ENCODE measurements around the gene POTEM.
"Not testable (repeated sequence)": the region's sequence is repeated elsewhere in the genome, so short reads cannot be mapped to it uniquely, and the experiment has no call there.

Gene POTEM

DNA sequence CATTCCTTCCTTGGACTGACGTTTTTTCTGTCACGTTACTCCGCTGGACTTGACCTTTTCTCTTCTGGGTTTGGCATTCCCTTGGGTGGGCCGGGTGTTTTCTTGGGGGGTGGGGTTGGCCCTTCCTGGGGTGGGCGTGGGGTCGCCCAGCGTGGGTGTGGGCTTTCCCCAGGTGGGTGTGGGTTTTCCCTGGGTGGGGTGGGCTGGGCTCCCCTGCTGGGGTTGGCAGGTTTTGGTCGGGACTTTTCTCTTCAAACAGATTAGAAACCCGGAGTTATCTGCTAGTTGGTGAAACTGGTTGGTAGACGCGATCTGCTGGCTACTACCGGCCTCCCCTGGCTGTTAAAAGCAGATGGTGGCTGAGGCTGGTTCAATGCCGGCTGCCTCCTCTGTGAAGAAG lies at the start of gene POTEM:
Gene POTEM, plus strand, starts transcription at position 301 of the 400 bp plus-strand sequence. Its CDS starts 52 bp downstream, at position 353.
- not testable (repeated sequence) for DNase-seq (ENCODE audit: low read depth, low spot score)

DNA sequence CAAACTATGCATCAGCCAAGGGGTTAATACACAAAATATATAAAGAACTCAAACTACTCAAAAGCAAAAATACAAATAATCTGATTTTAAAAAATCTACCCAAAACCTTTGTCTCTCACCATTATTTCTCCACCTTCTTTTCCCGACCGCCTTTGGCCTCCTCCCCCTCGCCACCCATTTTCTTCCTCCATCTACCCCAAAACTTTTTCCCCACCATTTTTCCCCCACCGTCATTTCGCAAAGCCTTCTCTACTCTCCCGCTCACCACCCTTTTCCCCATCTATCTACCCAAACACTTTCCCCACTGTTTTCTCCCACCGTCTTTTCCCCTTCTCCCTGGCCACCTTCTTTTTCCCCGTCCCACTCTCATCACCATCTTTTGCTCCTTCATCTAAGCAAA lies 48.9 kb upstream of the POTEM start:
- not testable (repeated sequence) for DNase-seq (ENCODE audit: low read depth, low spot score)

DNA sequence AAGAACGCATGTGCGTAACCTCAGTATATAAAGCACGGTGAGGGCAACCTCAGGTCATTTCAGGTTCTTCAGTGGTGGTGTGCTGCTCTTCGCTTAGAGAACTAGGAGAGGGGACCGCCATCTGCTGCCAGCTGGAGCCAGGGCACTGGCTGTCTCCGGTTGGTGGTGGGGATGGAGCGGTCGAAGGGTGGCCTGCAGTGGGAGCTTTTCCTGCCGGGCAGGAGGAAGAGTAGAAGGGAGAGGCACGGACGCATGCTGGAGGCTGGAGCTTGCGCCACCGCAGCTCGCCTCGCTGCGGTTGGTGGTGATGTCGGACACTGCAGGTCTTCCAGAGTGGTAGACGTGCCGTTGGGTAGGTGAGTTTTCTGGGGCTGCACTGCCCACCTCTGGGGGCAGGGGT lies 47.2 kb upstream of the POTEM start:
- DNase-seq (ENCODE audit: low read depth, low spot score): not testable (repeated sequence)

DNA sequence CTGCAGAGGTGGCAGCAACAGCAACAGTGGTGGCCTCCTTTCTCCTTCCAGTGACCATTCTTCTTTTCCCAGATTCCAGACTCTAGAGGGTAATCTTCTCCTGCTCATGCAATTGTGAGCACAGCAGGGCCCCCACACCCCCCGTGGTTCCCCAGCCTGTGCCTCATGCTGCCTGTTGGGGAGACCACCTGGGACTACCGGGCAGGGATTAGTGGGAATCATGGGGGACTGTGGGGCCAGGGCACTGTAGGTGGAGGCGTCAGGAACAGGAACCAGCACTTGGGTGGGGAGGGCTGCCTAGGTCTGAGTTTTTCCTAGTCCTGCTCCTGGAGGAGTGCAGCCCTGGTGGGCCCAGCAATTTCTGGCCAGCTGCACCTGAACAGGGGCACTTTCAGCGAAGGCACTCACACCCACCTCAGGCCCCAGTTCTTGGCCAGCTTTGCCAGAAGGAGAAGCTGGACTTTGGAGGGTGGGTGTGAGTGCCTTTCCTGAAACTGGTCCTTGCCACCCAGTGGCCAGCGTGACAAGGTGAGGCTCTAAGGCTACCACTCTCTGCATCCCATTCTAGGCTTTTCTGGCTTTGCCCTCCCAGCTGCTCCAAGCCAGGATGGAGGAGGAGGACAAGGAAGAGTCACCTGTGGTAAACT lies 46.1 kb upstream of the POTEM start:
- not testable (repeated sequence) for DNase-seq (ENCODE audit: low read depth, low spot score)

DNA sequence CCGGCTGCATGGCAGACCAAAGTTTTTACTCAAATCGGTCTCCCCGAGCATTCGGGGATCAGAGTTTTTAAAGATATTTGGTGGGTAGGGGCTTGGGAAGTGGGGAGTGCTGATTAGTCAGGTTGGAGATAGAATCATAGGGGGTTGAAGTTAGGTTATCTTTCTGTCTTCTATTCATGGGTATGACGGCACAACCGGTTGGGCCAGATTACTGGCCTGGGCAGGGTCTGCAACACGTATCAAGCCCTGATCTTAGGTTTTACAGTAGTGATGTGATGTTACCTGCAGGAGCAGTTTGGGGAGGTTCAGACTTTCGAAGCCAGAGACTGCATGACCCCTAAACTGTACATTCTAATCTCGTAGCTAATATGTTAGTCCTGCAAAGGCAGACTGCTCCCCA lies 30.4 kb upstream of the POTEM start:
- not testable (repeated sequence) for DNase-seq (ENCODE audit: low read depth, low spot score)

DNA sequence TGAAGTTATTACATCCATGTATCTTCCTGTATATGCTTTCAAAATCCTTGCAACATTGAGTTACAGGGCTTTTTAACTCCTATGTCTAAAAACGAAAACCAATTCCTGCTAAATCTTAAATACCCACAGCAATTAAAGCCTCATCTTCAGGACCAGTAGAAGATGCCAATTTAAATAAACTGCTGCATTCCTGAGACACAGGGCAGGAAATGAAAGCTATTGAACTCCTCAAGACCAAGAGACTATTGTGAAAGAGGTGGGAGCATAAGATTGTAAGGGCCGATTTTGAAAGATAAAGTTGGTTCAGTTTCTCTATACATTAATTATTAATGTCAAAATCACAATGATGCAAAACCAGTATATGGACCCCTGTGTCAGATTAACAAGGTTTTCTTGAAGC lies 28.5 kb upstream of the POTEM start:
- not testable (repeated sequence) for DNase-seq (ENCODE audit: low read depth, low spot score)

DNA sequence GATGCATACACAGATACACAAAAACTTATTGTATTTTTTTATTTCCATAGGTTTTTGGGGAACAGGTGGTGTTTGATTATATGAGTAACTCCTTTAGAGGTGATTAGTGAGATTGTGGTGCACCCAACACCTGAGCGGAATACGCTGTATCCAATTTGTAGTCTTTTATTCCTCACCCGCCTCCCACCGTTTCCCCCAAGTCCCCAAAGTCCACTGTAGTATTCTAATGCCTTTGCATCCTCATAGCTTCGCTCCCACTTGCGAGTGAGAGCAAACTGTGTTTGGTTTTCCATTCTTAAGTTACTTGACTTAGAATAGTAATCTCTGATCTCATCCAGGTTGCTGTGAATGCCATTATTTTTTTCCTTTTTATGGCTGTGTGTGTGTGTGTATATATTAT lies 17.3 kb upstream of the POTEM start:
- DNase-seq (ENCODE audit: low read depth, low spot score): not testable (repeated sequence)

DNA sequence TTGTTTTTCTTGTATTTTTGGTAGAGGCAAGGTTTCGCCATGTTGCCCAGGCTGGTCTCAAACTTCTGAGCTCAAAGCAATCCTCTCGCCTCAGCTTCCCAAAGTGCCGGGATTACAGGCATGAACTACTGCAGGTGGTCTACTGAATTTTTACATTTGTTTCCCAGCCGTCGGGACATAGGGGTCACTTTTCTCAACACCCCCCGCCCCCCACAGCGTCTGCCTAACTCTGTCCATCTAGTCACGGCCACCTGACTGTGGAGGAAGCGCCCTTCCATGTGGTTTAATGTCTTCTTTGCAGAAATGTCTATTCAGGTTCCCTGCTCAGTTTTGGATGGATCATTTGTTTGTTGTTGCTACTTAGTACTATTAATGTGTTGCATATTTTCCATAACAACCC lies 14.1 kb upstream of the POTEM start:
- DNase-seq (ENCODE audit: low read depth, low spot score): not testable (repeated sequence)

DNA sequence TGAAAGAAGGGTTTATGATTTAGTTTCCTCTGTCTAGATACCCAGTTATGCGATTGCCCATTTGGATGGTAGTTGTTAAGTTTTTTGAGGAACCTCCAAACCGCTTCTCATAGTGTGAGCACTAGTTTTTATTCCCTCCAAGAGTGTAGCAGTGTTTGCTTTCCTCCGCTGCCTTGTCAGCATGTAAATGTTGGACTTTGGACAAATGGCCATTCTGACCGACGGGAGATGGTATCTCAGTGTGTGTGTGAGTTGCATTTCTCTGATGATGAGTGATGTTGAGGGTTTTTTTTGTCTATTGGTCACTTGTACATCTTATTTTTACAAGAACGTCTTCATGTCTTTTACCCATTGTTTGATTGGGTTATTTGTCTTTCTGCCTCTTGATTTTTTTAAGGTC lies 11.4 kb upstream of the POTEM start:
- DNase-seq (ENCODE audit: low read depth, low spot score): not testable (repeated sequence)

DNA sequence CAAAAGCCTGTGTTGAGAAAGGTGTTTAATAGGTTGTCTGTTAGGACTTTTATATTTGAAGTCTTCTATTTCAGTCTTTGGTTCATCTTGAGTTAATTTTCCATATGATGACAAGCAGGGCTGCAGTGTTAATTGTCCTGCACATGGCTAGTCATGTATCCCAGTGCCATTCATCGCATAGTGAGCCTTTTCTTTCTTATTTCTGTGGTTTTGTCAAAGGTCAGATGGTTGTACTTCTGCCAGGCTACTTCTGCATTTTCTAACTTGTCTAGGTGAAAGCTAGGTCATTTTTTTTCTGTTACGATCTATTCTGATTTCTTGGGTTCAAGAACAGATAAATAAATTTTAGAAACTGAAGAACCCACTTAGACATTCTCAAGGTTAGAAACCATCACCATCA lies 5.7 kb upstream of the POTEM start:
- not testable (repeated sequence) for DNase-seq (ENCODE audit: low read depth, low spot score)

DNA sequence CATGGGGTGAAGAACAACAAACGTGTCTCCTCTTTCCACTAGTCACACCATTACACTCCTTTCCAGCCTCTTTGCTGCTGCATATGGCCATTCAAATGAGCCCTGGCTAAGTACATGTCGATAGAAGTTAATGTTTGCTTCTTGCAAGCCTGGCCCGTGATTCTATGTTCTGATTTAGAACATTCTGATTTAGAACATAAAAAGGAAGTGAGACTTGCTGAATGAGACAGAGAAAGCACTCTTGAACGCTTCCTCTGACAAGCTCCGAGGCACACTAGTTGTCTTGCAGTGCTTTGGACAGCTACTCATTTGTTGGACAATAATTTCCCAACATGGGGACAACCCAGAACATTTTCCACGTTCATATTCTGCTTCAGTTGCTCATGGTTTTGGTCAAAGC lies 5.1 kb upstream of the POTEM start:
- DNase-seq (ENCODE audit: low read depth, low spot score): not testable (repeated sequence)

DNA sequence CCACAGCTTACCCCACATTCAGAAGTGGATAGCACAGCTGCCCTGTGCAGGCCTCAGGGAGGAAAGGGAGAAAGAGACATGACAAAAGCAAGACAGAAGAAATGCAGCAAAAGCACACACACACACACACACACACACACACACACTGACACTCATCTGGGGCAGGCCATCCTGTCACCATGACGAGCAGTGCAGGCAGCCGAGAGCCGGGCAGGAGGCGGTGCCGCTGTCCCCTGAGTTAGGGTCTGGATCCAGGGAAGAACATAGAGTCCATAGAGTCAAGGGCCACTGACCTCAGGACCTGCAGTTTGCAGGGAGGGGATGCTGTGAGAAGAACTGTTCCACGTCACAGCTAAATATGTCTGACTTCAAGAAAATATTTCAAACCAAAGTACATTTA lies 4.0 kb upstream of the POTEM start:
- DNase-seq (ENCODE audit: low read depth, low spot score): not testable (repeated sequence)

DNA sequence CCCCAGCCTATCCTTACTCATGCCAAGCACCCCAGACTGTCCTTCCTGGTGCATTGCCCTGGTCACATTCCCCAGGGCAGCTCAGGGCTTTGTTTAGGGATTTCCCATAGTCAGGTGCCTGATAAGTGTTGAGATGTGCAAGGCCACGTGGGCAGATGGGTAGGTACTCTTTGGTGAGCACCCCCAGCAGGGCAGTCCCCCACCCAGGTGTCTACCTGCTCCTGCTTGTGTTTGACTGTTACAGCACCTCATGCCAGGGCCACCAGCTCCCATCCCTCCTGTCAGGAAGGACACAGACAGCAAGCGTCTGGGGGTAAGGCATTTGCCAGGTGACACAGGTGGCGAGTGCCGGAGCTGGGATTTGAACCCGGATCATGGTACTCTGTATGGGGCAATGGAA lies 2.4 kb upstream of the POTEM start:
- DNase-seq (ENCODE audit: low read depth, low spot score): not testable (repeated sequence)

DNA sequence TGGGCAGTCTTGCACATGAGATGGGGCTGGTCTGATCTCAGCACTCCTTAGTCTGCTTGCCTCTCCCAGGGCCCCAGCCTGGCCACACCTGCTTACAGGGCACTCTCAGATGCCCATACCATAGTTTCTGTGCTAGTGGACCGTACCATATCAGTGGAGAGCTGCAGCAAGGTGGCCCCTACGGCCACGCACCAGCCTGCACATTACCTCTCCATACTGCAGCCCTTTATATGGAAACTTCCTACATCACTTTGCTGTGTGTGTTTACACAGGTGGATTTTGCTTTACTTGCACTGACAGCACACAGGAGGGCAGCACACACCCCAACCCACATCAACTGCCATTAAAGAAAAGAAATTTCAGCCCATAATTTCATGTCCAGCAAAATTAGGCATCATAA lies 35.3 kb downstream of the POTEM start:
- DNase-seq (ENCODE audit: low read depth, low spot score): not testable (repeated sequence)

DNA sequence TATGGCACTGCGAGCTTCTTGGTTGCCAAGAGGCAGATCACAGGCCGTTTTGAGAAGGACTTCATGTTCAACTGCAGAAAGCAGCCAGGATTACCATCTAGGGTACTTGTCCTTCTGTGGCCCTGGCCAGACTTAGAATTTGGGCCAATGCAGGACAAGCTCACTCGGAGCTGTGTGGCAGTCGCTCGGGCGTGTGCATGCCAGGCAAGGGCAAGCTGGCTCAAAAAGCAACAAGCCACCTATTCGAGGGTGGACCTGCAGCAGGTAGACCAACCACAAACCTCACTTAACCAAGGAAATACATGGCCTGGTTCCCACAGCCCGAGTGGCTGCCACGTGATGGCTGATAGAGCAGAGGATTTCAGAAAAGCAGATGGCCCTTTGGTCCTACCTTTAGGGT lies 39.3 kb downstream of the POTEM start:
- not testable (repeated sequence) for DNase-seq (ENCODE audit: low read depth, low spot score)

DNA sequence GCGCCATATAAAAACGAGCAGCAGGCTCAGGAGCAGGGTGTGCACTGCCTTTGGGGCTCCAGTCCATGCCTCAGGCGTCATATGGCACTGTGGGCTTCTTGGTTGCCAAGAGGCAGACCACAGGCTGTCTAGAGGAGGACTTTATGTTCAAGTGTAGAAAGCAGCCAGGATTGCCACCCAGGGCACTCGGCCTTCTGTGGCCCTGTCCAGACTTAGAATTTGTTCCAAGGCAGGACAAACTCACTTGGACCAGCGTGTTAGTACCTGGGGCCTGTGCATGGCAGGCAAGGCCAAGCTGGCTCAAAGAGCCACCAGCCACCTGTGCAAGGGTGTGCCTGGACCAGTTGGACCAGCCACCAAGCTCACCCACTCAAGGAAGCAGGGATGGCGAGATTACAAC lies 40.4 kb downstream of the POTEM start:
- DNase-seq (ENCODE audit: low read depth, low spot score): not testable (repeated sequence)

DNA sequence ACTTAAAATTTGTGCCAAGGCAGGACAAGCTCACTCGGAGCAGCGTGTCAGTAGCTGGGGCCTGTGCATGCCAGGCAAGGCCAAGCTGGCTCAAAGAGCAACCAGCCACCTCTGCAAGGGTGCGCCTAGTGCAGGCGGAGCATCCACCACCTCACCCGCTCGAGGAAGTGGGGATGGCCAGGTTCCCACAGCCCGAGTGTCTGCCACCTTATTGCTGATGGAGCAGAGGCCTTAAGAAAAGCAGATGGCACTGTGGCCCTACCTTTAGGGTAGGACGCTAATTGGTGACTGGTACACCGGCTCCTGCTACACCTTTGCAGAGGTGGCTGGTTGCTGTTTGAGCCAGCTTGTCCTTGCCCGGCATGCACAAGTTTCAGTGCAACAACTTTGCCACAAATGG lies 43.8 kb downstream of the POTEM start:
- DNase-seq (ENCODE audit: low read depth, low spot score): not testable (repeated sequence)

DNA sequence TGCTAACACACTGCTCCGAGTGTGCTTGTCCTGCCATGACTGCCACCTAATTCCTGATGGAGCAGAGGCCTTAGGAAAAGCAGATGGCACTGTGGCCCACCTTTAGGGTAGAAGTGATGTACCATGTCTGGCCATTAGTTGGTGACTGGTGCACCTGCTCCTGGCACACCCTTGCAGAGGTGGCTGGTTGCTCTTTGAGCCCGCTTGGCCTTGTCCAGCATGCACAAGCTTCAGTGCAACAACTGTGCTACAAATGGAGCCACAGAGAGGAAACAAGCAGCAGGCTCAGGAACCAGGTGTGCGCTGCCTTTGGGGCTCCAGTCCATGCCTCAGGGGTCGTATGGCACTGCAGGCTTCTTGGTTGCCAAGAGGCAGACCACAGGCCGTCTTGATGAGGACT lies 44.5 kb downstream of the POTEM start:
- not testable (repeated sequence) for DNase-seq (ENCODE audit: low read depth, low spot score)

DNA sequence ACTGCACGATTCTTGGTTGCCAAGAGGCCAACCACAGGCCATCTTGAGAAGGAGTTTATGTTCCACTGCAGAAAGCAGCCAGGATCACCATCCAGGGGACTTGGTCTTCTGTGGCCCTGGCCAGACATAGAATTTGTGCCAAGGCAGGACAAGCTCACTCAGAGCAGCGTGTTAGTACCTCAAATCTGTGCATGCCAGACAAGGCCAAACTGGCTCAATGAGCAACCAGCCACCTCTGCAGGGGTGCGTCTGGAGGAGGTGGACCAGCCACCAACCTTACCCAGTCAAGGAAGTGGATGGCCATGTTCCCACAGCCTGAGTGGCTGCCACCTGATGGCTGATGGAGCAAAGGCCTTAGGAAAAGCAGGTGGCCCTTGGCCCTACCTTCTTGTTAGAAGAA lies 48.0 kb downstream of the POTEM start:
- DNase-seq (ENCODE audit: low read depth, low spot score): not testable (repeated sequence)

DNA sequence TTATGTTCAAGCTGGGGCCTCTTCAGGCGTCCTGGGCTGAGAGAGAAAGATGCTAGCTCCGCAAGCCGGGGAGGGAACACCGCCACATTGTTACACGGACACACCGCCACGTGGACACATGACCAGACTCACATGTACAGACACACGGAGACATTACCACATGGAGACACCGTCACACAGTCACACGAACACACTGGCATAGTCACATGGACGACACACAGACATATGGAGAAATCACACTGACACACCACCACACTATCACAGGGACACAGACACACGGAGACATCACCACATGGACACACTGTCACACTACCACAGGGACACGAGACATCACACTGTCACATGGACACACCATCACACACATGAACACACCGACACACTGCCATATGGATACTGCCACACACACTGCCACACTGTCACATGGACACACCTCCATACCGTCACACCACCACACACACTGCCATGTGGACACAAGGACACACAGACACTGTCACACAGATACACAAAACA lies 57.9 kb downstream of the POTEM start:
- DNase-seq (ENCODE audit: low read depth, low spot score): not testable (repeated sequence)

DNA sequence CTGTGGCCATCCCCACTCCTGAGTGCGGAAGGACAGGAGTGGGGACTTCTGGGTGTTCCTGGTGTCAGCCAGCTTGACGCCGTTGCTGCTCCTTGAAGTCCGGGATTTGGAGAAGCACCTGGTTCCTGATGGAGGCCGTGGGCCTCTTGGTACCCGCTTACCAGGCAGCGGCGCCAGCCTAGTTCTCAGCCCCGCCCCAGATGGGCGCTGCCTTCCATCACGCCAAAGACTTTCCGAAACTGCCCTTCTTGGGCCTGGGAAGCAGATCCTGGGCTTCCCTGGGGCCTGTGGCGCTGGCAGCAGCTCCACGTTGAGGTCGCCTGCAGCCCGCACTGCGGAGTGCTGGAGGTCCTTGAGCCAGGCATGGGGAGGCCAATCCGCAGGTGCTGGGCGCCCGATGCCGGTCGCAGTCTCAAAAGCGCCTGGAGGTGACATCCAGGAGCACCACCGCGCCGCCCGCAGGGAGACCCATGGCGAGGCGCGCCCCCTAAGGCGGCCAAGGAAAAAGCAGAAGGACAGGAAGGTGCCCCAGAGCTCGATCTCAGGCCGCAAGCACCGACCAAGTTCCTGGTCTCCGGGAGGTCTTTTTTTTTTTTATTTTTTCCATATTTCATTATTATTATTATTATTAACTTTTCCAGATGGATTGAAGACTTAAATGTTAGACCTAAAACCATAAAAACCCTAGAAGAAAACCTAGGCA lies 59.6 kb downstream of the POTEM start:
- not testable (repeated sequence) for DNase-seq (ENCODE audit: low read depth, low spot score)

DNA sequence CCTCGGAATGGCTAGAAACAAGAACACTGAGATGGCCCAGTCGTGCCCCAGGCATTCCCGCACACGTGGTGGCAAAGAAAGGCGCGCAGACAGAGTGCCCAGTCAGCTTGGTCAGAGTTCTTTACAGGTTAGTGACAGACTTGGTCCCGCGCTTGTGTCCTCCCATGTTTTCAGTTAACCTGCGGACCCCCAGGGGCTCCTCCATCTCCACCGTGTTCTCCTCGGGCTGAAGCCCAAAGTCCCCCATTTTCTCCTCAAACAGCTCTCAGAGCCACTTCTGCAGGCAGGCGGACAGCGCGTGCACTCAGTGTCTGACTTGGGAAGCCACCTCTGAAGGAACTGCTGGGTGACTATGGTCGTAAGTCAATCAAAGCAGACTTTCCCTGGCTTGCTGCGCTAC lies 60.7 kb downstream of the POTEM start:
- not testable (repeated sequence) for DNase-seq (ENCODE audit: low read depth, low spot score)

DNA sequence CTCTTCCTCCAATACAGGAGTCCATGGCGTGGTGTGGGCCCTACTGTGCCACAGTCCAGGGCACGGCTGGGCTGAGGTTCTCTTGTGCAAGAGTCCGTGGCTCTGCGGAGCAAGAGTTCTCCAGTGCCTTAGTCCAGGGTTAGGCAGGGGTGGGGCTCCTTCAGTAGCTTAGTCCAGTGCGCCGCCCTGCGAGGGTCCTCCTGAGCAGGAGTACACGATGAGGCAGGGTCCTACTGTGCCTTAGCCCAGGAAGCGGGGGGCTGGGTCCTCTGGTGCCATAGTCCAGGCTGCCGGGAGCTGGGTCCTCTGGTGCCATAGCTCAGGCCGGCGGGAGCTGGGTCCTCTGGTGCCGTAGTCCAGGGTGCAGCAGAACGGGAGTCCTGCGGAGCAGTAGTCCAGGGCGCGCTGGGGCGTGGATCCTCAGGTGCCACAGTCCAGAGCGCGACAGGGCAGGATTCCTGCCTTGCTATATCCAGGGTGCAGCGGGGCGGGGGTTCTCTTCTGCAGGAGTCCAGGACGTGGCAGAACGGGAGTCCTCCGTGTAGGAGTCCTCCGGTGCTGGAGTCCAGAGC lies 69.7 kb downstream of the POTEM start:
- not testable (repeated sequence) for DNase-seq (ENCODE audit: low read depth, low spot score)
